ENCODE results near the gene INAVA.

Gene INAVA

DNA sequence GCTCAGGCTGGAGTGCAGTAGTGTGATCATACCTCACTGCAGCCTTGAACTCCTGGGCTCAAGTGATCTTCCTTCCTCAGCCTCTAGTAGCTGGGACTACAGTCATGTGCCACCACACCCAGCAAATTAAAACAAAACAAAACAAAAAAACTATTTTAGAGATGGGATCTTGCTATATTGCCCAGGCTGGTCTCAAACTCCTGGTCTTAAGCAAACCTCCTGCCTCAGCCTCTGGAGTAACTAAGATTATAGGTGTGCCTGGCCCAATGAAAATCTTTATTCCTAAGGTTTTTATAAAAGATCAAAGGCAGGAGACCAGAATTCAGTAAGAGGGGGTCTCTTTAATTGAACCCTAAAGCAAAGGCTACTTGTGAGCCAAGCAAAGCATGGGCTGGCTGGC lies 10.1 kb downstream of the INAVA start:
- no peak overlapping the region for H3K27ac ChIP-seq
- TF ChIP-seq ZFX (IDR thresholded peaks at IDR 0.05; ENCODE audit: borderline replicate concordance): no peak
- TF ChIP-seq, protein P1, sequence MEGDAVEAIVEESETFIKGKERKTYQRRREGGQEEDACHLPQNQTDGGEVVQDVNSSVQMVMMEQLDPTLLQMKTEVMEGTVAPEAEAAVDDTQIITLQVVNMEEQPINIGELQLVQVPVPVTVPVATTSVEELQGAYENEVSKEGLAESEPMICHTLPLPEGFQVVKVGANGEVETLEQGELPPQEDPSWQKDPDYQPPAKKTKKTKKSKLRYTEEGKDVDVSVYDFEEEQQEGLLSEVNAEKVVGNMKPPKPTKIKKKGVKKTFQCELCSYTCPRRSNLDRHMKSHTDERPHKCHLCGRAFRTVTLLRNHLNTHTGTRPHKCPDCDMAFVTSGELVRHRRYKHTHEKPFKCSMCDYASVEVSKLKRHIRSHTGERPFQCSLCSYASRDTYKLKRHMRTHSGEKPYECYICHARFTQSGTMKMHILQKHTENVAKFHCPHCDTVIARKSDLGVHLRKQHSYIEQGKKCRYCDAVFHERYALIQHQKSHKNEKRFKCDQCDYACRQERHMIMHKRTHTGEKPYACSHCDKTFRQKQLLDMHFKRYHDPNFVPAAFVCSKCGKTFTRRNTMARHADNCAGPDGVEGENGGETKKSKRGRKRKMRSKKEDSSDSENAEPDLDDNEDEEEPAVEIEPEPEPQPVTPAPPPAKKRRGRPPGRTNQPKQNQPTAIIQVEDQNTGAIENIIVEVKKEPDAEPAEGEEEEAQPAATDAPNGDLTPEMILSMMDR (IDR thresholded peaks at IDR 0.05): no peak

DNA sequence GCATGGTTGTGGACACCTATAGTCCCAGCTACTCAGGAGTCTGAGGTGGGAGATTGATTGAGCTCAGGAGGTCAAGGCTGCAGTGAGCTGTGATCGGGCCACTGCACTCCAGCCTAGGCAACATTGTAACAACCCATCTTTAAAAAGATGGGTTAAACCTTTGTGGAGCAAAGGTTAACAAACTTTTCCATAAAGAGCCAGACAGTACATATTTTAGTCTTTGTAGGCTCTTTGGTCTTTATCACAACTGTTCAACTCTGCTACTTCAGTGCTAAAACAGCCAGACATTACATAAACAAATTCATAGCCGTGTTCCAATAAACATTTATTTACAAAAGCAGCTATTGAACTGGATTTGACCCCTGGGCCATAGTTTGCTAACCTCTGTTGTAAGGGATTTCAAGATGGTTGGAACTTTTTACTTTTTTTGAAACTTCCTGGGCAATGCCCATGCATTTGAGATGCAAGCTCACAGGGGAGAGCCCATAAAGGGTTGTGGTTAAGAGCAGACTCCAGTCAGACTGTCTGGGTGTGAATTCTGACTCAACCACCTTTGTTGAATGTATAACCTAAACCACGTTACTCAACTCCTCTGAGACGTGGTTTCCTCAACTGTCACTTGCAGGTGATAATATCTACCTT lies 10.8 kb downstream of the INAVA start:
- TF ChIP-seq, protein P1 (IDR thresholded peaks at IDR 0.05): no peak
- no peak for TF ChIP-seq ZFX (IDR thresholded peaks at IDR 0.05; ENCODE audit: borderline replicate concordance)
- no peak overlapping the region for H3K27ac ChIP-seq

DNA sequence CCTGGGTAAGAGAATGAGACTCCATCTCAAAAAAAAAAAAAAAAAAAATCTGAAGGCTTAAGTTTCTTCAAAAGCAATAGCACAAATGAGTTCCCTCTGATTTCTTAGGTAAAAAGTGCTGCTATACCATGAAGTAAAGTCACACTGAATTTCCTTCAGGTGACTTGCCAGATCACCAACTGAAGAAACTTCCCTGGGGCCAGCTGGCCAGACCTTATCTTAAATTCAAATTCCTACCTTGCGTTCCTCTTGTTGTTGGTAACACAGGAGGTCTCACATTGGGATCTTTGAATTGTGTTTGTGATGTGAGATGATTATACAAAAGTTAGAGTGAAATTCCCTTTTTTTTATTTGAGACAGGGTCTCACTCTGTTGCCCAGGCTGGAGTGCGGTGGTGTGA lies 11.8 kb downstream of the INAVA start:
- no peak overlapping the region for H3K27ac ChIP-seq
- TF ChIP-seq, protein P1 (IDR thresholded peaks at IDR 0.05): no peak
- no peak for TF ChIP-seq ZFX (IDR thresholded peaks at IDR 0.05; ENCODE audit: borderline replicate concordance)

DNA sequence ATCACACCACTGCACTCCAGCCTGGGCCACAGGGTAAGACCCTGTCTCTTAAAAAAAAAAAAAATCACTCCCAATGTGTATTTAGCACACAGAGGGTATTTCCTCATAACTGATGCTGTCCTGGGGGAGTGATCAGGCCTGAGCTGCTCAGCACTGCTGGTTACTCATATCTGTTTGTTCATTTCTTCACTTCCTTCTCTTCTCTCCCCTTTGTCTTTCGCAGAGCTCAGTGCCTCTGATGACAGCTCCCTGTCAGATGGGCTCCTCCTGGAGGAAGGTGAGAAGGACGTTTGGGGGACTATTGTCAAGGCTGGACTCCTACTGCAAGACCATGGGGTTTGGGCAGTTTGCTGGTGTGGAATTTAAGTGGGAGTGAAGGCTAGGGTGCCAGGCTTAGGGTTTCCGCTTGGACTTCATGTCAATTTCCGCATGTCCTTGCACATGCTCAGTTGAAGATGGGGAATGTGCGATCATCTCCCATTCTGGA lies 13.0 kb downstream of the INAVA start:
- H3K27ac ChIP-seq: no peak overlapping the region
- no peak for TF ChIP-seq ZFX (IDR thresholded peaks at IDR 0.05; ENCODE audit: borderline replicate concordance)
- TF ChIP-seq, protein P1 (IDR thresholded peaks at IDR 0.05): no peak

DNA sequence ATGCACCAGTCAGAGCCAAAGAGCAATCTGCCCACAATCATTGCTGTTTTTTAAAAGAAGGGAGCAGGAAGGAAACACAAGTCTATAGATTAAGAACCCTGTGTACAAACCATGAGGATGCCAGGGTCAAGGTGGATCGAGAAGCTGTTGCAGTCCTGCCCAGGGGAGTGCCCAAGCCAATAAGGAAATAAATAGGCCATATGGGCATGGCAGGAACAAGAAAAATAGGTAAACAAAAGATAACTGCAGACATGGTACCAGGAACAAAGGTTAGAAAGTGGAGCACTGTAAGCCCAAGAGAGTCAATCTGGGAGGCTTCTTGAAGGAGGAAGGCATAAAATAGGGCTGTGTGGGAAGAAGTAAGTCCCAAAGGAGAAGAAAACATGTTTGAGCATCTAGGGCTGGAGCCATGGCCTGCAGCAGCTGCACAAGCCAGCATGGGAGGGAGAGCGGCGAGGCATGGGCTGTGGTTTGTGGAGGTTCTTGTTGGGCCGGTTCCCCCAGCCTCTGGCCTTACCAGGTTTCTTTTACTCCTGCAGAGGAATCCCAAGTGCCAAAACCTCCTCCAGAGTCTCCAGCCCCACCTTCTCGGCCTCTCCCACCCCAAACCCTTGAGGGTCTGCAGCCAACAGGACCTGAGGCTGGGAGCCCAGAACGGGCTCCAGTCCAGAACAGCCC lies 13.6 kb downstream of the INAVA start:
- H3K27ac ChIP-seq: no peak overlapping the region
- TF ChIP-seq, protein P1 (IDR thresholded peaks at IDR 0.05): no peak
- no peak for TF ChIP-seq ZFX (IDR thresholded peaks at IDR 0.05; ENCODE audit: borderline replicate concordance)

DNA sequence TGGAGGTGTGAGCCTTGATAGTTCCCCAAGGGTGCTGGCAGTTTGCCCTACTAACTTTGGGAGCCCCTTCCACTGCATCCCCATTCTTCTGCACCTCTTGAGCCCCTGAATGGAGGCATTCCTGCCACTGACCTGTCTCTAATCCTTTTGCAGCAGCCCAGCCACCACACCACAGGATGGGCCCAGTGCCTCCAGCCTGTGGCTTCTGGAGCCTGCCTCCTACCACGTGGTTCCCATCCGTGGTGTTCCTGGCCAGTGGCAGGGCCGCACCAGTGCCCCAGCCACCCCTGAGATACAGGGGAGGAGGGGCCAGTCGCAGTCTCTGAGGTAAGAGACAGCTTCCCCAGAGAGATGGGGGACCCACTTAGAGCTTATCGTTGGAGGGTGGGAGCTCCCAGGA lies 14.4 kb downstream of the INAVA start:
- no peak overlapping the region for H3K27ac ChIP-seq
- TF ChIP-seq ZFX (IDR thresholded peaks at IDR 0.05; ENCODE audit: borderline replicate concordance): no peak
- TF ChIP-seq, protein P1 (IDR thresholded peaks at IDR 0.05): no peak

DNA sequence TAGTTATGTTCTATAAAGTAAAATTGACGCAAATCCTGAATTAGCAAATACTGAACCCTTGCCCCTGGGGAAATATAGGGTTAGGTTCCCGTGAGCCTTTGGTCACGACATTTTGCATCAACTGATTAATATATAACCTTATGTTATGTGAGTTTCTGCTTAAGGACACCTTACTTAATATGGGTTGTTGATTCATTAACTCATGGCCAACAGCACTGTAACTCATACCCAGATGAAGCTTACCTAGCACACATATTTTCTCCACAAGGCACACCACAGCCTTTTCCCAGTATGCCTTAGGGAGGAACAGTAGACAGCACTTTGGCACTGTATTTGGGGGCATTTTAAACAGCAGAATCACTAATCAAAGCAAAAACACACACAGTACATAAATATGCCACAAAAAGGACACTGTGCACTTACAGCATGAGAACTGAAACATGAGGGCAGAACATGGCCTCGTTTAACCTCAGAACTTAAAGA lies 15.1 kb downstream of the INAVA start:
- TF ChIP-seq, protein P1 (IDR thresholded peaks at IDR 0.05): no peak
- TF ChIP-seq ZFX (IDR thresholded peaks at IDR 0.05; ENCODE audit: borderline replicate concordance): no peak
- no peak overlapping the region for H3K27ac ChIP-seq
